D721Med (cell line): ENCODE results near the gene MAST4.

Source experiments
- DNase-seq: peaks from one replicate; pipeline ENCODE4 v3.0.0; 2011; ENCODE audit warnings: low spot score; ENCODE audit not compliant: insufficient read length
- FAIRE-seq: peaks from 2 replicates; lab custom pipeline; 2011; peaks lifted over from hg19 to GRCh38; lab: Jason Lieb, UNC
- TF ChIP-seq, protein P1 (sequence below): IDR thresholded peaks from 2 replicates; pipeline ENCODE4 v1.5.1; 2012; ENCODE audit warnings: mild to moderate bottlenecking, control low read depth; ENCODE audit not compliant: insufficient read depth; ENCODE audit errors: missing control alignments

Gene MAST4

DNA sequence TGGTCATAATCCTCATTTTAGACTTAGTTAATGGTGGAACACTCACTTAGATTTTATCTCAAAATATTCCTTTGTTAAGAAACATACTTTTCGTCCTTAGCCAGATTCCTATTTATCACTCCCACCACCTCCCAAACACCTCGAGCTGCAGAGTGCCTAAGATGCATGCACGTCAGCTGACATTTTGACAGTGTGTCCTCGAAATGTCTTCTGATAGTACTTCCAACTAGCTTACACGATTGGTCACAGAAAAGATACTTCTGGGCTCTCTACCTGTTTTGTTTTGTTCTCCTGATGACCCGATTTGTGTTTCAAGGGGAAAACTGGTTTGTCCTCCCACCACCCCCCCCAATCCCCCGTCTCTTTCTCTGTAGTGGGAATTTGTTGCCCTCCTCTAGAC, 230.1 kb downstream of the MAST4 start:
- FAIRE-seq (no peak), DNase-seq (no peak)
- TF ChIP-seq, protein P1, sequence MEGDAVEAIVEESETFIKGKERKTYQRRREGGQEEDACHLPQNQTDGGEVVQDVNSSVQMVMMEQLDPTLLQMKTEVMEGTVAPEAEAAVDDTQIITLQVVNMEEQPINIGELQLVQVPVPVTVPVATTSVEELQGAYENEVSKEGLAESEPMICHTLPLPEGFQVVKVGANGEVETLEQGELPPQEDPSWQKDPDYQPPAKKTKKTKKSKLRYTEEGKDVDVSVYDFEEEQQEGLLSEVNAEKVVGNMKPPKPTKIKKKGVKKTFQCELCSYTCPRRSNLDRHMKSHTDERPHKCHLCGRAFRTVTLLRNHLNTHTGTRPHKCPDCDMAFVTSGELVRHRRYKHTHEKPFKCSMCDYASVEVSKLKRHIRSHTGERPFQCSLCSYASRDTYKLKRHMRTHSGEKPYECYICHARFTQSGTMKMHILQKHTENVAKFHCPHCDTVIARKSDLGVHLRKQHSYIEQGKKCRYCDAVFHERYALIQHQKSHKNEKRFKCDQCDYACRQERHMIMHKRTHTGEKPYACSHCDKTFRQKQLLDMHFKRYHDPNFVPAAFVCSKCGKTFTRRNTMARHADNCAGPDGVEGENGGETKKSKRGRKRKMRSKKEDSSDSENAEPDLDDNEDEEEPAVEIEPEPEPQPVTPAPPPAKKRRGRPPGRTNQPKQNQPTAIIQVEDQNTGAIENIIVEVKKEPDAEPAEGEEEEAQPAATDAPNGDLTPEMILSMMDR: no peak

DNA sequence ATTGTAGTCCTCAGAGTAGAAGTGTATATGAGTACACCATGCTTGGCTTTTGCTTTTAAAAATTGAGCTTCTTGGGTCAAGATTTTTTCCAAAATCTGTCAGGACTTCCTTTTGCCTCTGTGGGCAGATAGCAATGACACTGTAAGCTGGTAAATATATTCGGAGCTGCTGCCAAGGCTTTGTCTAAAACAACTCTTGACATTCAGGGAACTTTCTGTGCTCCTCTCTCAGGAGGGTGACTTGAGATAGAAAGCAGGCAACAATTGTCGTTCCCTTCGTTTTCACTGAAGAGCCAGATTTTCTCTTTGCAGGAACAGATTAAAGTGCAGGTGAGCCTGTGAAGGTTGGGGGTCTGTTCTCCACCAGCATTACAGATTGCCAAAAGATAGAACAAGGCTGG, 230.5 kb downstream of the MAST4 start:
- TF ChIP-seq, protein P1: no peak
- no peak for DNase-seq
- no peak for FAIRE-seq

DNA sequence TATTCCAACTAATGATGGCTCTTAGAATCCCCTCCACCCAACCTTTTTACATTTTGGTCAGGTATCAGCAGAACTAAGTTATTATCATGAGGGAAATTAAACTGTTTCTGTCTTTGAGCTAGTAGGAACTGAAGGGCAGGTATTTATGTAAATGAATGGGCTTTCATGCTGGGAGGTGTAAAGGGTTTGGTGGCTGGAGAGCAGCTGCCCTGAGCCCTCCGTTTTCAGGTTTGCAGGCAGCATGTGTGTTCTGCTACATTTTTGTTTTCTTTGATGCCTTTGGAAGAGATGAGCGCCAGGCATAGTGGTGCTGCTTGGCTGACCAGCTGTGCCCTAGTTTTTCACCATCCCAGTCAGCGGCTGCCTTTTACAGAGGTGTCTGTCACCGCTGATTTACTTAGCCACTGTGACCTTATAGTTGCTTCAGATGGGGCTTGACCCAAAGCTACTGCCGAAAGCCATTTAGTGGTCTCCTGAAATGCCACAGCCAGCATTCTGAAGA, 231.9 kb downstream of the MAST4 start:
- TF ChIP-seq, protein P1: no peak
- DNase-seq (no peak), FAIRE-seq (peak; percentile 32)

DNA sequence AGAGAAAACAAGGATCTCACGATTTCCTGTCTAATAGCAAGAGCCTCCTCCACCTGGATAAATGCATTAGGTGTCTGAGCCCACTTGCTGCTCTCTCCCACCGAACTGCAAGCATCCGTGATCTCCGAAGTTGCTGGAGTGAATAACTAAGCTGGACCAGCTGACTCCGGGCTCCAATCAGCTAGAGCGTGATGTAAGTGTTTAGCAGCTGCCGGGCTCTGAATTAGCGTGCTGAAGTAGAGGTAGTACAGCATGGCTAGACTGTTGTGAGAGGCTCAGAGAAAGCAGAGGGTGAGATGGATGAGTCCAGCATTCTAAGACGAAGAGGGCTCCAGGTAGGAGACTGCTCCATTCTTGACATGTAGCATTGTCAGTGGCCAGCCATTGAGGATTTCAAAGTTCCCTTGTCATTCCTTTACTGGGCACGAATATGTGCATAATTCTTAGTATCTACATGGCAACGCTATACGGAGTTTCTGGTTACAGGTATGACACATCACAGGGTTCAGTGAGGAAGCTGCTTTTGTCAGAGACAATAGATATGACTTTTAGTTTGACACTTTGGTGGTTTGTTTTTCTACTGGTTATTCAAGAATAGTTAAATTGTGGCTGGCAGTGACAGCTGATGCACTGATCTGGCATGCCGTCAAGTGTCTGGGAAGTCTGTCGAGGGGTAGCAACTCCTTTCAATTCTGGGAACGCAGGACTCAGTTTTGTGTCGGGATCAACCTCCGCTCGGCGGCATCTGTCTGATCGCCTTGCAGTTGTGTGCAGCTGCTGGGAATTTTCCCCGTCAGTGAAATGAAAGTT, 232.6 kb downstream of the MAST4 start:
- TF ChIP-seq, protein P1: no peak
- FAIRE-seq (peak; percentile 6), DNase-seq (no peak)

DNA sequence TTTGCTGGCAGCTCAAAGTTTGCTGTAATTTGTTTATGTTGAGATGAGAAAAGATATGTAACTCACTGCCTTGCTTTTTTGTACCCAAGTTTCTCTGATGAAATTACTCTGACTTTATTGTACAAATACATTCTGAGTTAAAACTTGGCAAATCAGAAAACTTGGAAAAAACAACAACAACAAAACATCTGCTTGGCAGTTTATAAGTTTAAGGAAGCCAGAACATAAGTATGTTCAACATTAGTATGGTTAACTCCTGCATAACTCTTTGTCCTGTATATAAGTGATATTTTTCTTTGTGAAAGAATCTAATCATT, 233.1 kb downstream of the MAST4 start:
- no peak for FAIRE-seq

DNA sequence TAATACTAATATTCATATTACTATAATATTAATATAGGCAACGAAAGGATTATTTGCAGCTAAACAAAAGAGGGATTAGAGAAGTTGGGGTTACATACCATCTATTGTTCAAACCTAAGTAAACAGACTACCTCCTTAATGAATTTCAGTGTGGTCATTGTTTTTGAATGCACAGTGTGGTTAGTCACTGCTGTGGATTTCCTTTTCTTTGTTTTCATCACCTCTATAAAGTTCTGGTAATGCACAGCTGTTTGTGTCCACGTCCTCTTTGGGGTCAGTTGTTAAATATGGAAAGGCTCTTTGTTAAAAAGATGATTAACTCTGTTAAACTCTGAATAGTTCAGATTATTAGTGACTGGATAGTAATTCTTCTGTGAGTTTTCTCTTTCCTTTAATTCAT, 233.6 kb downstream of the MAST4 start:
- TF ChIP-seq, protein P1: no peak
- DNase-seq (no peak), FAIRE-seq (no peak)

More for the DNA sequence above, 233.1 kb downstream of the MAST4 start:
- TF ChIP-seq, protein P1: no peak
- DNase-seq: no peak

DNA sequence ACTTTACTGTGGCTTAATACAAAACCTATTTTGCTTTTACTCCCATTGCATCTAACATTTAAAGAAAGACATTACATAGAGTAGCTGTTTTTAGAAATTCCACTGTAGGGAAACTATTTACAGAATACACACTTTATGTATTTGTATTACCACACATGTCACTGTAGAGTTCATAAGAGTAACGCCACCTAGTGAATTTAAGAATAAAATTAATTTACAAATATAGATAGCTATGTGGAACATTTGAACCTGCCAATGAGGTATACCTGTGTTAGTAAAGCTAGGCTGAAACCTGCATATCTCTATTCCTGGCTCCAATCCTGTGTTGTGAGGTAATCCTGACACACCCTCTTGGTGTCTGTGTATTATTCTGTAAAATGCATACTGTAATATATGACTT, 234.4 kb downstream of the MAST4 start:
- DNase-seq: no peak
- no peak for FAIRE-seq
- TF ChIP-seq, protein P1: peak; percentile 7
